ENCODE measurements around the gene SOD1.

DNA sequence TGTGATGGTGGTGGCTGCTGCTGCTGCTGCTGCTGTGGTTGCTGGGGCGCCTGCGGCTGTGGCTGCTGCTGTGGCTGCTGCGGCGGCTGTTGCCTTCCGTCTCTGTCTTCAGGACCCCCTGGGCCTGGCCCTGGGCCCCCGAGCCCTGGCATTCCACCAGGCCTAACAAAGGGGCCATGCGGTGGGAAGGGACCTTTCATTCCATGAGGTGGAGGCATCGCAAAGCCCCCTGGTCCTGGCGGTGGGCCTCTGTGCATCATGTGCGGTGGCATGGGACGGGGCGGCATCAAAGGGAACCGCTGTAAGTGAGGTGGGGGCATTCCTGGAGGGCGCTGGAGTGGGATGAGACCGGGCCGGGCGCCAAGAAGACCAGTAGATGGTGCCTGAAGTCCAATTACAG, 12.4 kb downstream of the SOD1 start:
- TF ChIP-seq, protein P1, sequence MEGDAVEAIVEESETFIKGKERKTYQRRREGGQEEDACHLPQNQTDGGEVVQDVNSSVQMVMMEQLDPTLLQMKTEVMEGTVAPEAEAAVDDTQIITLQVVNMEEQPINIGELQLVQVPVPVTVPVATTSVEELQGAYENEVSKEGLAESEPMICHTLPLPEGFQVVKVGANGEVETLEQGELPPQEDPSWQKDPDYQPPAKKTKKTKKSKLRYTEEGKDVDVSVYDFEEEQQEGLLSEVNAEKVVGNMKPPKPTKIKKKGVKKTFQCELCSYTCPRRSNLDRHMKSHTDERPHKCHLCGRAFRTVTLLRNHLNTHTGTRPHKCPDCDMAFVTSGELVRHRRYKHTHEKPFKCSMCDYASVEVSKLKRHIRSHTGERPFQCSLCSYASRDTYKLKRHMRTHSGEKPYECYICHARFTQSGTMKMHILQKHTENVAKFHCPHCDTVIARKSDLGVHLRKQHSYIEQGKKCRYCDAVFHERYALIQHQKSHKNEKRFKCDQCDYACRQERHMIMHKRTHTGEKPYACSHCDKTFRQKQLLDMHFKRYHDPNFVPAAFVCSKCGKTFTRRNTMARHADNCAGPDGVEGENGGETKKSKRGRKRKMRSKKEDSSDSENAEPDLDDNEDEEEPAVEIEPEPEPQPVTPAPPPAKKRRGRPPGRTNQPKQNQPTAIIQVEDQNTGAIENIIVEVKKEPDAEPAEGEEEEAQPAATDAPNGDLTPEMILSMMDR (IDR thresholded peaks at IDR 0.05; ENCODE audit: low read length): no peak
- TF ChIP-seq EZH2 (IDR thresholded peaks at IDR 0.05; ENCODE audit: borderline replicate concordance, low read length): no peak

Measured in OCI-LY1 (cell line).